Right lobe of liver (tissue), 6 donors: ENCODE results near the gene AMT. TPM values are rescaled to one million over a fixed set of nuclear protein-coding genes. Genes with fewer than 3 reads are reported as not detected.

Source experiments
- ATAC-seq, 4 donors: fragments of 200-7000 bp; cut with Tn5 transposase; one replicate each; pipeline ENCODE4 v1.9.1; 2020; ENCODE audit warnings: mild to moderate bottlenecking in 4 of 4, moderate library complexity in 4 of 4
- DNase-seq, 3 donors: peaks; one replicate each; pipeline ENCODE4 v3.0.0-alpha.2; 2020
- H3K27ac ChIP-seq, 3 donors: fragments of 200-600 bp; one replicate each; pipeline ENCODE4 v1.8.0; 2022
- H3K27me3 ChIP-seq, 2 donors: fragments of 200-600 bp; one replicate each; pipeline ENCODE4 v1.8.0; 2022
- H3K36me3 ChIP-seq, 4 donors: fragments of 200-600 bp; sonication (generic) in 1 of 4; one replicate each; pipeline versions ENCODE4 v1.5.1 to v1.8.0; 2017 to 2022; ENCODE audit warnings: control low read depth in 1 of 4
- H3K4me1 ChIP-seq, 4 donors: fragments of 200-600 bp; sonication (generic) in 1 of 4; one replicate each; pipeline versions ENCODE4 v1.5.1 to v1.8.0; 2017 to 2022; ENCODE audit warnings: control low read depth in 1 of 4
- H3K4me3 ChIP-seq, 3 donors: fragments of 200-600 bp; one replicate each; pipeline ENCODE4 v1.8.0; 2022
- H3K9me3 ChIP-seq, 4 donors: fragments of 200-600 bp; sonication (generic) in 1 of 4; one replicate each; pipeline versions ENCODE4 v1.5.1 to v1.8.0; 2017 to 2022; ENCODE audit warnings: control low read depth in 1 of 4
- POLR2A ChIP-seq: fragments of 450-650 bp; IDR thresholded peaks from one replicate; pipeline ENCODE4 v1.6.1; 2017; ENCODE audit warnings: antibody characterized with exemption, mild to moderate bottlenecking
- WGBS: methylation state at CpG from one replicate; pipeline ENCODE4 v1.1.6; 2018; ENCODE audit warnings: low coverage, low lambda C conversion rate; ENCODE audit not compliant: insufficient coverage; ENCODE audit errors: missing lambda C conversion rate; 5-methylcytosine and 5-hydroxymethylcytosine counted together
- intact Hi-C, 2 donors: fragments of 100-400 bp; cut with DNase I; formaldehyde crosslinking; loops; one replicate each; pipeline versions ENCODE4 v1.11.2 to v1.14.1; 2022
- total RNA-seq, 6 experiments: library from RNA; depleted of rRNA in 2 of 6; stranded (reverse); fragments of >200 nt in 2 of 6; fragmentation: NEBNext Ultra II Directional in 3 of 6; extraction: Animal tissue kit (Norgen Biotek cat#: 25700) in 3 of 6; gene quantifications; one replicate each; pipeline versions ENCODE4 v1.1.0 to v1.2.4, GENCODE V29; 2016 to 2023
- TF ChIP-seq, protein P1 (sequence below), 4 donors: fragments of 200-600 bp in 3 of 4; fragments of 450-650 bp in 1 of 4; IDR thresholded peaks; one replicate each; pipeline versions ENCODE4 v1.5.1 to v1.8.0; 2016 to 2022; ENCODE audit warnings: antibody characterized with exemption in 4 of 4, mild to moderate bottlenecking in 2 of 4
- donor health status: DM: no; HTN: yes; CAD: no.
- donor health status: DM: no; HTN: no; CAD: no.
- donor health status: DM: no; HTN: no; CAD: no.
- donor health status: DM: no; HTN: yes; CAD: no.
- donor health status: DM: no; HTN: yes; CAD: no.

AMT gene
- total RNA-seq, 6 experiments from 2014 or later: 8.4 to 52.0 (median 31.3) TPM

DNA sequence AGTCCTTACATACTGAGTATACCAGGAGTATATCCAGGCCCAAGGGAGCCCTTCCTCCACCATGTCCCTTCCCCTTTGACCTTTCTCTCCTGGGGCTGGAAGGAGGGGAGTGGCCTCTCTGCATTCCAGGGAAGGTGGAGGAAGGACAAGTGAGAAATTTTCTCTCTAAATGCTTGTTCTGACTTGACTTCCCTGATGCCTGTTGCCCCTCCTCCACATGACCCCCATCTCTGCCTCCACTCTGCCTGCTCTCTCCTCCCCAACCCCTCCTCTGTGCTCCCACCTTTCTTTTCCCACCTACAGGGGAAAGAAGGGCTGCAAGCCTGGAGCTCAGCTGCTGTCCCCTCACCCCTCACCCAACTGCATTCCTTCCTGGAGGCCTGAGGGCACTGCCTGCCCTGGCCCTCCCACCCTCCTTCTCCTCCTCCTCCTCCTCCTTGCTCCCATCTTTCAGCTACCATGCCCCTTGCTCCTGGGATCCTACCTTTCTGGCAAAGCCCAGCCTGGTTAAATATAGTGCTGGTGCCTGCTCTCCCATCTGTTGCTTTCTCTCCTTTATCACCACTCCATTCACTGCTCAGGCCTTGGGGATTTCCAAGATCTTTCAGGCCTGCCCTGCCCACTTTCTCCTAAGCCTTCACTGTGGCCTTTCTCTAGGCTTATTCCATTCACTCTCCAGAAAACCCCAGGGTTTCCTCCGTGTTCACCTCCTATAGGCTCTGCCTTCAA is 39.3 kb upstream of the AMT start:
- 100% methylated on average over 1 of the region's 1 CpG for WGBS
- H3K36me3 ChIP-seq: no peaks in the 10 kb centered on the region
- no peak for TF ChIP-seq POLR2A
- TF ChIP-seq, protein P1, sequence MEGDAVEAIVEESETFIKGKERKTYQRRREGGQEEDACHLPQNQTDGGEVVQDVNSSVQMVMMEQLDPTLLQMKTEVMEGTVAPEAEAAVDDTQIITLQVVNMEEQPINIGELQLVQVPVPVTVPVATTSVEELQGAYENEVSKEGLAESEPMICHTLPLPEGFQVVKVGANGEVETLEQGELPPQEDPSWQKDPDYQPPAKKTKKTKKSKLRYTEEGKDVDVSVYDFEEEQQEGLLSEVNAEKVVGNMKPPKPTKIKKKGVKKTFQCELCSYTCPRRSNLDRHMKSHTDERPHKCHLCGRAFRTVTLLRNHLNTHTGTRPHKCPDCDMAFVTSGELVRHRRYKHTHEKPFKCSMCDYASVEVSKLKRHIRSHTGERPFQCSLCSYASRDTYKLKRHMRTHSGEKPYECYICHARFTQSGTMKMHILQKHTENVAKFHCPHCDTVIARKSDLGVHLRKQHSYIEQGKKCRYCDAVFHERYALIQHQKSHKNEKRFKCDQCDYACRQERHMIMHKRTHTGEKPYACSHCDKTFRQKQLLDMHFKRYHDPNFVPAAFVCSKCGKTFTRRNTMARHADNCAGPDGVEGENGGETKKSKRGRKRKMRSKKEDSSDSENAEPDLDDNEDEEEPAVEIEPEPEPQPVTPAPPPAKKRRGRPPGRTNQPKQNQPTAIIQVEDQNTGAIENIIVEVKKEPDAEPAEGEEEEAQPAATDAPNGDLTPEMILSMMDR (IDR thresholded peaks at IDR 0.05): no peak
- intact Hi-C loops: no loop called here
- no peak for DNase-seq
- ATAC-seq: peak in 1 of 4 donors; percentile 12
- no peak overlapping the region for H3K27ac ChIP-seq
- no peak overlapping the region for H3K4me3 ChIP-seq
- no peaks in the 10 kb centered on the region for H3K9me3 ChIP-seq
- no peaks in the 10 kb centered on the region for H3K27me3 ChIP-seq
- peaks cover 0 to 11% (median 0%) of the 10 kb centered on the region in 4 donors for H3K4me1 ChIP-seq

GRCh38 chr3:49460956-49461355 is 38.7 kb upstream of the AMT start:
- TF ChIP-seq, protein P1 (IDR thresholded peaks at IDR 0.05): no peak
- no peak for TF ChIP-seq POLR2A
- WGBS: 75% methylated on average over 3 of the region's 4 CpGs

DNA sequence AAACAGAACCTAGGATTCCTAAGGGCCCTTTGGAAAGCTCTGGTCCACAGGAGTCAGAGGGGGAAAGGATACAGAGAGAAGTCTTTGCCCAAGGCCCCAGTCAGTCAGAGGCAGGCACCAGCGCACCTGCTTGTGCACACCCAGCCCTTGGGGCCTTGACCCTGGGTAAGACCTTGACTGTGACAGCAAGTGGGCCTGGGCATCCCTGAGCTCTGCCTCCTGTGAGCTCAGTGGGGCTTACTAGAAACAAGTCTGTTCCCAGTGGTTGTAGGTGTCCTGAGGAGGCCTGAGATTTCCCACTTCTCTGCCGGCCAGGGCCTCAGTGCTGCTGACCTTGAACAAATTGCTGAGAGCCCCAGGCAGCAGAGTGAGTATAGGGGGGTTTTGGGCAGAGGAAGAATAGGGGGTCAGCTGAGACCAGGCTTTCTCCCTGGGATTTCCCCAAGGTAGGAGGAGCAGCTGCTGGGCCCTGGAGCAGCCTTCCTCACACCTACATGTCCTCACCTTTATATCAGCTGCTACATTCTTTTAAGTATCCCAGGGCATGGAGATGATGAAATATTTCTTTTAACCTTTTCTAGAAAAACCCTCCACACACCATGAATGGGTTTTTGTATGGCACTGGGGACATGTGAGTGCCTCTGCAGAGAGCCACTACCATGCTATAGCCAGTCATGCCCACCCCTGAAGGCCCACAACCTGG is 38.1 kb upstream of the AMT start:
- H3K27me3 ChIP-seq: no peaks in the 10 kb centered on the region
- no peaks in the 10 kb centered on the region for H3K36me3 ChIP-seq
- no peak for DNase-seq
- no peak overlapping the region for H3K27ac ChIP-seq
- no CpG with 5 or more reads among the region's 2 CpGs for WGBS
- no peak overlapping the region for H3K4me3 ChIP-seq
- no peak for ATAC-seq
- H3K4me1 ChIP-seq: peaks cover 0 to 1% (median 0%) of the 10 kb centered on the region in 4 donors
- intact Hi-C loops: no loop called here
- TF ChIP-seq POLR2A: no peak
- TF ChIP-seq, protein P1 (IDR thresholded peaks at IDR 0.05): no peak
- no peaks in the 10 kb centered on the region for H3K9me3 ChIP-seq

More at GRCh38 chr3:49460956-49461355, 38.7 kb upstream of the AMT start:
- peaks cover 0 to 7% (median 0%) of the 10 kb centered on the region in 4 donors for H3K4me1 ChIP-seq
- no peaks in the 10 kb centered on the region for H3K36me3 ChIP-seq
- no peaks in the 10 kb centered on the region for H3K27me3 ChIP-seq
- DNase-seq (no peak), ATAC-seq (no peak)
- H3K9me3 ChIP-seq: no peaks in the 10 kb centered on the region
- intact Hi-C loops: no loop called here
- H3K27ac ChIP-seq: no peak overlapping the region
- H3K4me3 ChIP-seq: no peak overlapping the region

DNA sequence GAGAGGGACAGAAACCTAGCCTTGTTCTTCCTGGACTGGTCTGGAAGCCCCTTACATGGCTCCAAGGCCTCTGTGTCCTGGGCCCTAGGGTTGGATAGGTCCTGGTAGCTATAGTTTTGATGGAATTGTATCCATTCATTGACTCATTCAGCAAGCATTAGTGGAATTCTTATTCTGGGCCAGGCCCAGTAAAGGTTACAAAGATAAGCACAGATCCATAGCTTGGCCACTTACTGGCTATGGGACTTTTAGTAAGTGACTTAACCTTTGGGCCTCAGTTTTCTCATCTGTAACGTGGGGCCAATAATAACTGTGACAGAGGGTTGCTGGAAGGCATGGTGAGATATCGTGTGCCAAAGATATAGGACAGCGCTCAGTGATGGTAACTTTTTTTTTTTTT is 34.2 kb upstream of the AMT start:
- TF ChIP-seq, protein P1 (IDR thresholded peaks at IDR 0.05): no peak
- no peak for TF ChIP-seq POLR2A
- H3K27ac ChIP-seq: no peak overlapping the region

More for the DNA sequence above, 34.2 kb upstream of the AMT start:
- no peaks in the 10 kb centered on the region for H3K9me3 ChIP-seq
- ATAC-seq: no peak
- no peak for DNase-seq
- WGBS: 50% methylated on average over 1 of the region's 3 CpGs
- no peaks in the 10 kb centered on the region for H3K4me1 ChIP-seq
- no peaks in the 10 kb centered on the region for H3K27me3 ChIP-seq
- H3K36me3 ChIP-seq: no peaks in the 10 kb centered on the region
- no peak overlapping the region for H3K4me3 ChIP-seq
- intact Hi-C loops: no loop called here
